ENCODE data around the gene YAP1.
"Not testable (repeated sequence)": the region's sequence is repeated elsewhere in the genome, so short reads cannot be mapped to it uniquely, and the experiment has no call there.

The YAP1 gene

GRCh38 chr11:102241026-102241425 lies 130.8 kb downstream of the YAP1 start:
- DNase-seq (ENCODE audit: low spot score): no peak

GRCh38 chr11:102243399-102243884 lies 133.2 kb downstream of the YAP1 start:
- DNase-seq (ENCODE audit: low spot score): no peak

DNA sequence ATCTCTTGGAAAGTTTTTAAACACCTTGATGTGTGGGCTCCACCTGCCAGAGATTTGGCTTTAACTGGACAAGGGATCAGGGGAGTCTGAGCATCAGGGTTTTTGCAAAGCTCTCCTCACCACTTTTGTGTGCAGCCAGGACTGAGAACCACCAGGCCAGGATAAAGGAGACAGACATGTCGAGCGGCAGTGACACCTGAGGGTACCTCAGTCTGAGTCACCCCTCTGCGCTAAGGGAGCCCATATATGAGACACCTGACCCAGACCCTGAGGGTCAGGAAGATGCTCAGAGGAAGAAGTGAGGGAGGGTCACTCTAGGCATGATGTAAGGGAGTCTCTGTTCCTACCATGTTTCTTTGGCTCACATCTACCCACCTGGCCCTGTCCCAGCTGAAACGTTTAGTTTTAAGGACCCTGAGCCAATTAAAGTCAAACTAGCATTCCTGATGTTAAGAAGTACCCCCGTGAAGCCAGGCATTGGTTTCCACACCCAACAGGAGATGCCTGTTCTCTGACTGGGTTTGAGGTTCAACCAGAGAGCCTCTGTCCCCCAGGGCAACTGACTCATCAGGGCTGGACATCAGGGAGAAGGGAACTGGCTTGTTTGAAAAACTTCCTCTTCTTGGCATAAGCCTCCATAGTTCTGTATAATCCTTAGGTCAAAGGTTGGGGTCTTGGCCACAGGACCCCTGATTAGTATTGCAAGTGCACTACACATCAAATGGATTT lies 134.6 kb downstream of the YAP1 start:
- no peak for DNase-seq (ENCODE audit: low spot score)

DNA sequence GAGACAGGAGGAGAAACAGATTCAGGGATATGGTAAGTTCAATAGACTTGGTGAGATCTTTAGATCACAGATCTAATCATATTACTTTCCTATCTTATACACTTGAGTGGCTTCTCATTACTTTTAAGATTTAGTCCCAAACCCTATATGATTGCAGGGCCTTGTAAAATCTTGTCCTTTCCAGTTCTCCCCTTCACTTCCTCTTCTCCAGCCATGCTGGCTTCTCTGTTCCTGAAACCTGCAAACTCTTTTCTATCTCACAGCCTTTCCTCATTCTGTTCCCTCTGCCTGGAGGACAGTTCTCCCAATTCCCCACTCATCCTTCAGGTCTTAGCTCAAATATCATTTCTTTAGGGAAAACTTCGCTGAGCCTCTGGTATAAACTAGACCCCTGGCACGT lies 141.2 kb downstream of the YAP1 start:
- no peak for DNase-seq (ENCODE audit: low spot score)

GRCh38 chr11:102252339-102252891 lies 142.2 kb downstream of the YAP1 start:
- DNase-seq (ENCODE audit: low spot score): no peak

- DNase-seq (ENCODE audit: low spot score): no peak
Measured at GRCh38 chr11:102253020-102253715, 142.9 kb downstream of the YAP1 start.

GRCh38 chr11:102254047-102254446 lies 143.8 kb downstream of the YAP1 start:
- no peak for DNase-seq (ENCODE audit: low spot score)

DNA sequence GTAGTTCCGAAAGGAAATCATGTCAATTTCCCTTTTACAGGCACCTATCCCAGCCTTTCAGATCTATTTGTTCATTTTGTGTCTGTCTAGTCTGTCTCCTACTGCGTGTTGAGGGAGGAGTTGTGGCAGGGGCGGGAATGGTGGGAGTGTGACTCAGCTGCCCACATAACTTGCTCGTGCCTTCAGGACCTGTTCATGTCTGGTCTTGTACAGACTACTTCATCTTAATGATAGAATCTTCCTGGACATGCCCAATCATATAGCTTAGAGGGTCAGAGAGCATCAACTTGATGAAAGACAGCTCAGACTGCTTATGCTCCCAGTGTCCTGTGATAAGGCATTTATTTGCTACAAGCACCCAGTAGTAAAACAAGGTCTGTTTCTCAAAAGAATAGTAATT lies 146.0 kb downstream of the YAP1 start:
- no peak for DNase-seq (ENCODE audit: low spot score)

DNA sequence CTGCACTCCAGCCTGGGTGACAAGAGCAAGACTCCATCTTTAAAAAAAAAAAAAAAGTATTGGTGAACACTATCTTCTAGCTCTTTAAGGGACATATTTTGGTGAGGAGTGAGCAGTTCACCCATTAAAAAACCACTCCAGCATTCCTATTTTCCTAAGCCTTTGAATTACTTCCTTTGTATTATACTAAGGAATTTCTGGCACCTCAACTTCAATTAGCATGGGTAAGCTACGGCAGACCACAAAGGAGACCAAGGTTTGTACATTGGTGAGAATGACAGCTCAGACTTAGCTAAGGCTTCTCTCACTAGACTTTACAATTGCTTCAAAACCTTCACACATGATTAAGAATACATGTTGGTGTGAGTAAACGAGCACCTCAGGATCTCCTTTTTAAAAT lies 150.0 kb downstream of the YAP1 start:
- DNase-seq (ENCODE audit: low spot score): no peak

GRCh38 chr11:102263379-102264003 lies 153.2 kb downstream of the YAP1 start:
- DNase-seq (ENCODE audit: low spot score): no peak

- DNase-seq (ENCODE audit: low spot score): not testable (repeated sequence)
Measured at GRCh38 chr11:102264704-102265103, 154.5 kb downstream of the YAP1 start.

GRCh38 chr11:102266099-102266498 lies 155.9 kb downstream of the YAP1 start:
- no peak for DNase-seq (ENCODE audit: low spot score)

GRCh38 chr11:102267609-102268008 lies 157.4 kb downstream of the YAP1 start:
- DNase-seq (ENCODE audit: low spot score): no peak

- peak; percentile 89 for DNase-seq (ENCODE audit: low spot score)
Measured at GRCh38 chr11:102268083-102268984, 158.1 kb downstream of the YAP1 start.

- DNase-seq (ENCODE audit: low spot score): no peak
Measured at GRCh38 chr11:102268985-102269470, 158.8 kb downstream of the YAP1 start.

DNA sequence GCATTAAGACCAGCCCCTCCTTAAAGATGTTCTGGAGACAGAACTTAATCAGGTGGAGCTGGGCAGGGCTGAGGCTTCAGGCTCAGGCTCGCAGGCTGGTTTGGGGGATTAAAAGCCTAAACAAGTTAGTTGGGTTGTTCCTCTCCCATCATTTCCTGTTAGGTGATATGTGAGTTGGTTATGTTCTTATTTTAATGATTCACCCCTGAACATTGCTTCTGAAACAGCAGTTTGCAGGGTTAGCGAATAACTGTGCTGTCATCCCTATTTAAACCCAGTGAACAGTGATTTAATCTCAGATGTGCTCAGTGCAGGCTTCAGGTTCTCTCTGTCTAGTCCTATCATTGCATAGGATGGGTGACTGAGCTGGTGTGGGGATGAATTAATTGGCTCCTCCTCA lies 159.7 kb downstream of the YAP1 start:
- DNase-seq (ENCODE audit: low spot score): no peak

GRCh38 chr11:102272047-102272824 lies 162.0 kb downstream of the YAP1 start:
- DNase-seq (ENCODE audit: low spot score): no peak

- DNase-seq (ENCODE audit: low spot score): no peak
Measured at GRCh38 chr11:102274628-102275027, 164.4 kb downstream of the YAP1 start.

DNA sequence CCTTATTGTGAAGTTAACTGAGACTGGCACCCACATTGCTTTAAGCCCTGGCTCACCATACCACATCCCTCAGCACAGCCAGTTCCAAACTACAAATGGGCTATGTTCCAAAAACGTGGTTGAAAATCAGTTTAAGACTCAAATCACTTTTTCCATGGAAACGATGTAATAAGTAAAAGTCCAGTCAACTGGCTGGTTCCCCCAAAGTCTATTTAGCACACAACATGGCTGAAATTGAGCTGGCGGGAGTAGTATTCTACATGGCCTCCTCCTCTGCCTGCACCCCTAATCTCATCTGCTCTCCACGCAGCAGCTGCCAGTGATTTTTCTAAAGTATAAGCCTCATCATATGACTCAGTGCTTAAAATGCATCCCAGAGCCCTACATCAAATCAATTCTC lies 166.1 kb downstream of the YAP1 start:
- no peak for DNase-seq (ENCODE audit: low spot score)

GRCh38 chr11:102276783-102277182 lies 166.5 kb downstream of the YAP1 start:
- no peak for DNase-seq (ENCODE audit: low spot score)

Data from CD4-positive, alpha-beta T cell treated with Interleukin-6 at 100 ng/mL for 8 hours (primary cell).